GM23248 (cell line): Measurements from ENCODE around the gene DOCK9. TPM values are rescaled to one million over a fixed set of nuclear protein-coding genes. Genes with fewer than 3 reads are reported as not detected.

Source experiments
- DNase-seq: peaks from one replicate; pipeline ENCODE4 v3.0.0-alpha.2; 2015
- H2AFZ ChIP-seq: fragments of 200-600 bp; sonication (generic); 2 replicates; pipeline ENCODE4 v1.6.1; 2016; ENCODE audit warnings: antibody characterized with exemption
- H3F3A ChIP-seq: fragments of 200-600 bp; sonication (generic); 2 replicates; pipeline ENCODE4 v1.6.1; 2016; ENCODE audit warnings: mild to moderate bottlenecking, antibody characterized with exemption, mixed run types; ENCODE audit not compliant: insufficient read depth
- H3K27ac ChIP-seq: fragments of 200-600 bp; sonication (generic); 2 replicates; pipeline ENCODE4 v1.5.1; 2016; ENCODE audit warnings: mild to moderate bottlenecking
- H3K27me3 ChIP-seq: fragments of 200-600 bp; sonication (generic); replicated peaks from 2 replicates; pipeline ENCODE4 v1.6.1; 2016; ENCODE audit warnings: mild to moderate bottlenecking; ENCODE audit not compliant: insufficient read depth
- H3K36me3 ChIP-seq: fragments of 200-600 bp; sonication (generic); 2 replicates; pipeline ENCODE4 v1.6.1; 2016; ENCODE audit warnings: low read depth, mild to moderate bottlenecking
- H3K4me1 ChIP-seq: fragments of 200-600 bp; sonication (generic); 2 replicates; pipeline ENCODE4 v1.6.1; 2016; ENCODE audit warnings: mild to moderate bottlenecking; ENCODE audit not compliant: insufficient read depth
- H3K4me2 ChIP-seq: fragments of 200-600 bp; sonication (generic); one replicate; pipeline ENCODE4 v1.6.1; 2016; ENCODE audit warnings: mild to moderate bottlenecking; ENCODE audit not compliant: unreplicated experiment
- H3K4me3 ChIP-seq: fragments of 200-600 bp; sonication (generic); 2 replicates; pipeline ENCODE4 v1.5.1; 2016; ENCODE audit warnings: mild to moderate bottlenecking
- H3K79me2 ChIP-seq: fragments of 200-600 bp; sonication (generic); 2 replicates; pipeline ENCODE4 v1.6.1; 2016; ENCODE audit warnings: mild to moderate bottlenecking; ENCODE audit not compliant: insufficient read depth
- H3K9ac ChIP-seq: fragments of 200-600 bp; sonication (generic); 2 replicates; pipeline ENCODE4 v1.6.1; 2016; ENCODE audit warnings: mild to moderate bottlenecking
- H3K9me2 ChIP-seq: fragments of 200-600 bp; sonication (generic); 2 replicates; pipeline ENCODE4 v1.6.1; 2016; ENCODE audit warnings: mixed run types, mild to moderate bottlenecking, moderate library complexity; ENCODE audit not compliant: insufficient read depth
- H3K9me3 ChIP-seq: fragments of 200-600 bp; sonication (generic); one replicate; pipeline ENCODE4 v1.6.1; 2017; ENCODE audit warnings: low read depth
- H4K20me1 ChIP-seq: fragments of 200-600 bp; sonication (generic); 2 replicates; pipeline ENCODE4 v1.6.0; 2016; ENCODE audit not compliant: insufficient read depth
- EZH2 ChIP-seq: fragments of 200-600 bp; sonication (generic); IDR thresholded peaks from 2 replicates; pipeline ENCODE4 v1.6.1; 2018; ENCODE audit warnings: antibody characterized with exemption, mild to moderate bottlenecking; ENCODE audit not compliant: insufficient read depth, poor library complexity, severe bottlenecking
- EZH2phosphoT487 ChIP-seq: fragments of 200-600 bp; sonication (generic); IDR thresholded peaks from 2 replicates; pipeline ENCODE4 v1.6.1; 2018; ENCODE audit warnings: antibody characterized with exemption, moderate library complexity, mild to moderate bottlenecking, low read depth; ENCODE audit not compliant: insufficient read depth
- WGBS, 2 experiments: methylation state at CpG; one replicate each; pipeline ENCODE4 v1.1.6; 2015 to 2017; ENCODE audit warnings: low lambda C conversion rate in 2 of 2, low coverage in 1 of 2; ENCODE audit errors: missing lambda C conversion rate in 2 of 2; 5-methylcytosine and 5-hydroxymethylcytosine counted together
- in situ Hi-C: fragments of 300-500 bp; cut with MboI; formaldehyde crosslinking; loops from 2 replicates; pipeline ENCODE4 v1.15.0; 2020
- polyA plus RNA-seq: library from polyadenylated mRNA; unstranded; fragments of >200 nt; fragmentation: Nextera tagmentation; extraction: Ambion mirVana; gene quantifications from 2 replicates; pipeline ENCODE4 v1.2.1, GENCODE V29; 2016
- total RNA-seq: library from RNA; depleted of rRNA; stranded (reverse); fragments of >200 nt; shearing (Covaris generic); gene quantifications from 2 replicates; pipeline ENCODE4 v1.2.3, GENCODE V29; 2014

DOCK9 gene
- total and polyA plus RNA-seq, 2 experiments from 2014 or later: 3.2 to 21.2 TPM

- no peaks in the 10 kb centered on the region for H3K9me2 ChIP-seq
- H3K27ac ChIP-seq: no peak overlapping the region
- no peak overlapping the region for H3K9ac ChIP-seq
- H3K9me3 ChIP-seq: no peaks in the 10 kb centered on the region
- H3F3A ChIP-seq: no peaks in the 10 kb centered on the region
- TF ChIP-seq EZH2phosphoT487 (no peak), EZH2 (no peak)
- DNase-seq: no peak
- 80 to 81% methylated on average over 4 of the region's 4 CpGs for WGBS, 2 experiments
- no peak overlapping the region for H2AFZ ChIP-seq
- H4K20me1 ChIP-seq: no peaks in the 10 kb centered on the region
- H3K79me2 ChIP-seq: no peaks in the 10 kb centered on the region
- H3K4me2 ChIP-seq: no peak overlapping the region
- in situ Hi-C loops: no loop called here
- H3K4me1 ChIP-seq: no peaks in the 10 kb centered on the region; the same call in 1 of the 2 replicates
- no peaks in the 10 kb centered on the region for H3K36me3 ChIP-seq
- no peak overlapping the region for H3K4me3 ChIP-seq
- H3K27me3 ChIP-seq: no peaks in the 10 kb centered on the region
These were observed 32.2 kb upstream of the DOCK9 start for GRCh38 chr13:99009987-99010551.

- Histone ChIP-seq H3K4me2 (no peak overlapping the region), H3K4me1 (no peaks in the 10 kb centered on the region; the same call in 1 of the 2 replicates), H3K9ac (no peak overlapping the region), H2AFZ (no peak overlapping the region), H3F3A (no peaks in the 10 kb centered on the region), H3K4me3 (no peak overlapping the region), H3K36me3 (no peaks in the 10 kb centered on the region), H3K9me2 (no peaks in the 10 kb centered on the region), H4K20me1 (no peaks in the 10 kb centered on the region), H3K27me3 (no peaks in the 10 kb centered on the region), H3K9me3 (no peaks in the 10 kb centered on the region), H3K79me2 (no peaks in the 10 kb centered on the region), H3K27ac (no peak overlapping the region)
- in situ Hi-C loops: no loop called here
- TF ChIP-seq EZH2phosphoT487 (no peak), EZH2 (no peak)
- no peak for DNase-seq
- WGBS, 2 experiments: 94 to 97% methylated on average over 3 of the region's 3 CpGs
These were observed 30.7 kb upstream of the DOCK9 start for GRCh38 chr13:99008577-99008976.

GRCh38 chr13:99007414-99007986 is 29.6 kb upstream of the DOCK9 start:
- no peaks in the 10 kb centered on the region for H3F3A ChIP-seq
- no peaks in the 10 kb centered on the region for H3K36me3 ChIP-seq
- no peaks in the 10 kb centered on the region for H3K79me2 ChIP-seq
- no peak for DNase-seq
- no peaks in the 10 kb centered on the region for H4K20me1 ChIP-seq
- in situ Hi-C loops: no loop called here
- no peaks in the 10 kb centered on the region for H3K9me2 ChIP-seq
- 71 to 77% methylated on average over 1 of the region's 1 CpG for WGBS, 2 experiments
- no peaks in the 10 kb centered on the region; the same call in 1 of the 2 replicates for H3K4me1 ChIP-seq
- TF ChIP-seq EZH2phosphoT487 (no peak), EZH2 (no peak)
- no peak overlapping the region for H2AFZ ChIP-seq
- H3K9me3 ChIP-seq: no peaks in the 10 kb centered on the region
- no peak overlapping the region for H3K4me3 ChIP-seq
- H3K27me3 ChIP-seq: no peaks in the 10 kb centered on the region
- H3K4me2 ChIP-seq: no peak overlapping the region
- H3K9ac ChIP-seq: no peak overlapping the region
- H3K27ac ChIP-seq: no peak overlapping the region

DNA sequence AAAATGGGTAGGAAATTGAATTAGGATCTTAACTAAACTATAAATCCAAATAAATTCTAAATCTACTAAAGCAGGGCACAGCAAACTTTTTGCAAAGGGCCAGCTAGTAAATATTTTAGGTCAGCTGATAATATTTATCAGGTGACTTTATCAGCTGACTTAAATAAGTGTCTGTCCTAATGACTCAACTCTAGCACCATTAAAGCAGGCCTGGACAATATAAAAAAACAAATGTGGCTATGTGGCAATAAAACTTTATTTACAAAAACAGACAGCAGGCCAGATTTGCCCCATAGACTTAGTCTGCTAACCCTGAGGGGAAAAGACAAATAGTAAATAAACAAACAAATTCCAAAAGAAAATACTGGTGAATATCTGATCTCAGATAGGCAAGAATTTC is 27.7 kb upstream of the DOCK9 start:
- in situ Hi-C loops: no loop called here
- H3K9ac ChIP-seq: no peak overlapping the region
- no peaks in the 10 kb centered on the region for H3K9me2 ChIP-seq
- H3K79me2 ChIP-seq: no peaks in the 10 kb centered on the region
- no peaks in the 10 kb centered on the region; the same call in 1 of the 2 replicates for H3K4me1 ChIP-seq
- DNase-seq: no peak
- H3K4me3 ChIP-seq: no peak overlapping the region
- no peaks in the 10 kb centered on the region for H3F3A ChIP-seq
- H3K27ac ChIP-seq: no peak overlapping the region
- H2AFZ ChIP-seq: no peak overlapping the region
- TF ChIP-seq EZH2: no peak
- no peak for TF ChIP-seq EZH2phosphoT487
- H3K36me3 ChIP-seq: no peaks in the 10 kb centered on the region
- H3K9me3 ChIP-seq: no peaks in the 10 kb centered on the region
- no peaks in the 10 kb centered on the region for H3K27me3 ChIP-seq
- H4K20me1 ChIP-seq: no peaks in the 10 kb centered on the region
- no peak overlapping the region for H3K4me2 ChIP-seq
